DOHH2 (cell line): Measurements from ENCODE around the gene P2RX3.

Source experiments
- H3F3A ChIP-seq: fragments of 200-600 bp; sonication (generic), shearing (Covaris generic); 2 replicates; pipeline ENCODE4 v1.6.0; 2016; ENCODE audit warnings: antibody characterized with exemption, mild to moderate bottlenecking; ENCODE audit not compliant: control insufficient read depth, insufficient read depth
- H3K27ac ChIP-seq: fragments of 200-600 bp; sonication (generic); 2 replicates; pipeline ENCODE4 v1.5.1; 2014; ENCODE audit warnings: low read depth, mild to moderate bottlenecking, low read length, moderate library complexity
- H3K27me3 ChIP-seq: fragments of 200-600 bp; sonication (generic); 2 replicates; pipeline ENCODE4 v1.6.1; 2014; ENCODE audit warnings: mild to moderate bottlenecking, low read length, mixed read lengths; ENCODE audit not compliant: control insufficient read depth
- H3K36me3 ChIP-seq: fragments of 200-600 bp; sonication (generic); 2 replicates; pipeline ENCODE4 v1.6.1; 2014; ENCODE audit warnings: mild to moderate bottlenecking, low read length, moderate library complexity, mixed read lengths; ENCODE audit not compliant: control insufficient read depth
- H3K4me1 ChIP-seq: fragments of 200-600 bp; sonication (generic); 2 replicates; pipeline ENCODE4 v1.6.1; 2014; ENCODE audit warnings: mild to moderate bottlenecking, low read length, mixed read lengths; ENCODE audit not compliant: control insufficient read depth
- H3K4me2 ChIP-seq: fragments of 200-600 bp; sonication (generic); 2 replicates; pipeline ENCODE4 v1.6.0; 2014; ENCODE audit warnings: mild to moderate bottlenecking, low read length, moderate library complexity
- H3K4me3 ChIP-seq: fragments of 200-600 bp; sonication (generic); 2 replicates; pipeline ENCODE4 v1.5.1; 2014; ENCODE audit warnings: mild to moderate bottlenecking, low read length, mixed read lengths
- H3K79me2 ChIP-seq: fragments of 200-600 bp; sonication (generic); 2 replicates; pipeline ENCODE4 v1.6.1; 2014; ENCODE audit warnings: mild to moderate bottlenecking, low read length, mixed read lengths; ENCODE audit not compliant: control insufficient read depth
- H3K9me2 ChIP-seq: fragments of 200-600 bp; sonication (generic); replicated peaks from 2 replicates; pipeline ENCODE4 v1.6.1; 2014; ENCODE audit warnings: mild to moderate bottlenecking, low read length, mixed read lengths; ENCODE audit not compliant: control insufficient read depth
- H3K9me3 ChIP-seq: fragments of 200-600 bp; sonication (generic); 2 replicates; pipeline ENCODE4 v1.6.1; 2014; ENCODE audit warnings: antibody characterized with exemption, low read length, mixed read lengths; ENCODE audit not compliant: control insufficient read depth, insufficient read depth
- H4K20me1 ChIP-seq: fragments of 200-600 bp; sonication (generic); 2 replicates; pipeline ENCODE4 v1.6.0; 2014; ENCODE audit warnings: low read depth, mild to moderate bottlenecking, antibody characterized with exemption, low read length, moderate library complexity; ENCODE audit not compliant: control insufficient read depth, insufficient read depth
- CTCF ChIP-seq: fragments of 200-600 bp; sonication (generic); IDR thresholded peaks from one replicate; pipeline ENCODE4 v1.5.1; 2014; ENCODE audit warnings: antibody characterized with exemption, mild to moderate bottlenecking, low read depth, low read length; ENCODE audit not compliant: poor library complexity, severe bottlenecking
- EZH2phosphoT487 ChIP-seq: fragments of 200-600 bp; sonication (generic); IDR thresholded peaks from 2 replicates; pipeline ENCODE4 v1.6.1; 2017; ENCODE audit warnings: borderline replicate concordance, mild to moderate bottlenecking, antibody characterized with exemption, low read length, moderate library complexity, mixed read lengths

Gene P2RX3

DNA sequence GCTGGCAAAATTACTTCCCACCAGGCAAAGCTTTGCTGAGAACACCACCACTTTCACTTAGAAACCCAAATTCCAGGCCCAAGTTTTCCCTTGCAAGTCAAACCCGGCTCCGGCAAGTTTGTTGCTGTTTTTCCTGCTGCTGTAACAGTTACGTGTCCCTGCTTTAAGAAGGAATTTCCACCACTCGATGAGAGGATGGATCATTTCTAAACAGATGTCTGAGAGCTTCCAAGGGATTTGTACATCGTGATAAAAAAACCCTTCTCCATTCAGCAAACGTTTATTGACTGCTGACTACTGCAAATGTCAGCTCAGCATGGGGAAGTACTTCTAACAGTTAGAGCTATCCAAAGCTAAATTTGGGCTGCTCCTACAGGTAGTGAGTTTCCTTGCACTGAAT is 19.7 kb downstream of the P2RX3 start:
- Histone ChIP-seq H3F3A (no peaks in the 10 kb centered on the region), H4K20me1 (no peaks in the 10 kb centered on the region), H3K27me3 (peaks cover 35% of the 10 kb centered on the region), H3K9me2 (no peaks in the 10 kb centered on the region), H3K4me1 (no peaks in the 10 kb centered on the region), H3K9me3 (no peaks in the 10 kb centered on the region), H3K36me3 (no peaks in the 10 kb centered on the region), H3K4me2 (no peak overlapping the region), H3K79me2 (no peaks in the 10 kb centered on the region), H3K4me3 (no peak overlapping the region), H3K27ac (no peak overlapping the region)
- TF ChIP-seq EZH2phosphoT487 (no peak), CTCF (no peak)

DNA sequence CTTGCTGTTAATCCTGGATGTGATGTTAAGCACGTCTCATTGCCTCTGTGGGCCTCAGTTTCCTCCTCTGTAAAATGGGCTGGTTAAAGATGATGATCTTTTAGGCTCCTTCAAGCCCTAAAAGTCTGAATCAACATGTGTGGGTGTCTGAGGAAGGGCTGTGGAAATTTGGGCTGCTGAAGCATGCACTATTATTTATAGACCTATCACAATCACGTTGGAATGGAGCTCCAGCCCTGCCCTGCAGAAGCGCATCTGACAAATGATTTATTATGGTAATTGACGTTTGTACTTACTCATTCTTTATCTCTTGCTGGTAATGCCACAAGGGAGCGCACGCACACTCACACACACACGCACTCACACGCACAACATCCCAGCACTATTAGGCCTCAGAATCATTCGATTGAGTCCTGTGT is 20.4 kb downstream of the P2RX3 start:
- no peak overlapping the region for H3K4me2 ChIP-seq
- no peaks in the 10 kb centered on the region for H3K79me2 ChIP-seq
- no peaks in the 10 kb centered on the region for H3K36me3 ChIP-seq
- no peaks in the 10 kb centered on the region for H3F3A ChIP-seq
- peaks cover 39% of the 10 kb centered on the region for H3K27me3 ChIP-seq
- no peaks in the 10 kb centered on the region for H3K9me2 ChIP-seq
- H4K20me1 ChIP-seq, result no peaks in the 10 kb centered on the region
- H3K27ac ChIP-seq, result no peak overlapping the region
- H3K9me3 ChIP-seq, result no peaks in the 10 kb centered on the region
- no peaks in the 10 kb centered on the region for H3K4me1 ChIP-seq
- TF ChIP-seq CTCF (no peak), EZH2phosphoT487 (no peak)
- no peak overlapping the region for H3K4me3 ChIP-seq

DNA sequence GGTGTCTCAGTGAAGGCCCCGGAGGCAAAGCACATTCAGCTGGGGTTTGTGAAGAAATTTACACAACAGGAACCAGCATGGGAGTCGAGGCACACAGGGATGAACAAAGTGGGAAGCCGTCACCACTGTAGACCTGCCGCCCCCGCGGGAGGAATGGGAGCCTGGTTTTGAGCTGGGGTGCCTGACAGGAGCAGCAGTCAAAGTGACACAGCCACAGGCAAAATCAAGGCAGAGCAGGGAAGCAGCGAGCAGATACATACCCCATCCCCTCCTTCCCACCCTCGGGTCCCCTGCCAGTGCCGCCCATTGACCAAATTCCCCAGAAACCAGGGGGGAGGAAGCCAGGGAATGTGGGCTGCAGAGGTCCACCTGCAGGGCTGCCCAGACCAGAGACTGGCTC is 20.8 kb downstream of the P2RX3 start:
- H3K4me1 ChIP-seq, result no peaks in the 10 kb centered on the region
- no peaks in the 10 kb centered on the region for H3F3A ChIP-seq
- no peak overlapping the region for H3K27ac ChIP-seq
- no peaks in the 10 kb centered on the region for H3K79me2 ChIP-seq
- H3K36me3 ChIP-seq, result no peaks in the 10 kb centered on the region
- no peaks in the 10 kb centered on the region for H3K9me2 ChIP-seq
- no peak overlapping the region for H3K4me2 ChIP-seq
- H3K4me3 ChIP-seq, result no peak overlapping the region
- no peak for TF ChIP-seq EZH2phosphoT487
- TF ChIP-seq CTCF, result no peak
- no peaks in the 10 kb centered on the region for H4K20me1 ChIP-seq
- no peaks in the 10 kb centered on the region for H3K9me3 ChIP-seq
- peaks cover 42% of the 10 kb centered on the region for H3K27me3 ChIP-seq

- Histone ChIP-seq H3K4me2 (no peak overlapping the region), H3K4me3 (no peak overlapping the region), H3K27me3 (peaks cover 39% of the 10 kb centered on the region), H3F3A (no peaks in the 10 kb centered on the region), H4K20me1 (no peaks in the 10 kb centered on the region), H3K27ac (no peak overlapping the region), H3K79me2 (no peaks in the 10 kb centered on the region), H3K4me1 (no peaks in the 10 kb centered on the region), H3K9me3 (no peaks in the 10 kb centered on the region), H3K36me3 (no peaks in the 10 kb centered on the region), H3K9me2 (no peaks in the 10 kb centered on the region)
- TF ChIP-seq CTCF, result no peak
- TF ChIP-seq EZH2phosphoT487, result no peak
Observed at GRCh38 chr11:57359396-57359795, 21.2 kb downstream of the P2RX3 start.
